HTERT RPE-1 (cell line): ENCODE results near the gene FADS6.
"Not testable (repeated sequence)": the region's sequence is repeated elsewhere in the genome, so short reads cannot be mapped to it uniquely, and the experiment has no call there.

ENCODE experiments used
- in situ Hi-C: fragments of 300-500 bp; cut with MboI; formaldehyde crosslinking; loops from 4 replicates; pipeline ENCODE4 v1.14.3; 2020; ENCODE audit warnings: low sequenced_read_pairs

Gene FADS6

GRCh38 chr17:74921026-74921681 is 27.7 kb upstream of the FADS6 start:
- in situ Hi-C loops = no loop called here

GRCh38 chr17:74920642-74921025 is 27.2 kb upstream of the FADS6 start:
- in situ Hi-C loops = no loop called here

DNA sequence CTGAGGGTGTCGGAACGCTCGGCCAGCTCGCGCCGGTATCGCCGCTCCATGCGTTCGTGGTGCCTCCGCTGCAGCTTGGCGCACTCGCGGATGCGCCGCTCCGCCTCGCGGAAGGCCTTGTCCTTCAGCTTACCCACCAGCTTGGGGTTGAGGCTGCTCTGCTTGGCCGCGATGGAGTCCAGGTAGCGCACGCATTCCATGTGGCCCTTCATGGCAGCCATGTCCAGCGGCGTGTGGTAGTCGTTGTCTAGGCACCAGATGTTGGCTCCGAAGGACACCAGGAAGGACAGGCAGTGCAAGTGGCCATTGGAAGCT is 26.8 kb upstream of the FADS6 start:
- in situ Hi-C loops = no loop called here

DNA sequence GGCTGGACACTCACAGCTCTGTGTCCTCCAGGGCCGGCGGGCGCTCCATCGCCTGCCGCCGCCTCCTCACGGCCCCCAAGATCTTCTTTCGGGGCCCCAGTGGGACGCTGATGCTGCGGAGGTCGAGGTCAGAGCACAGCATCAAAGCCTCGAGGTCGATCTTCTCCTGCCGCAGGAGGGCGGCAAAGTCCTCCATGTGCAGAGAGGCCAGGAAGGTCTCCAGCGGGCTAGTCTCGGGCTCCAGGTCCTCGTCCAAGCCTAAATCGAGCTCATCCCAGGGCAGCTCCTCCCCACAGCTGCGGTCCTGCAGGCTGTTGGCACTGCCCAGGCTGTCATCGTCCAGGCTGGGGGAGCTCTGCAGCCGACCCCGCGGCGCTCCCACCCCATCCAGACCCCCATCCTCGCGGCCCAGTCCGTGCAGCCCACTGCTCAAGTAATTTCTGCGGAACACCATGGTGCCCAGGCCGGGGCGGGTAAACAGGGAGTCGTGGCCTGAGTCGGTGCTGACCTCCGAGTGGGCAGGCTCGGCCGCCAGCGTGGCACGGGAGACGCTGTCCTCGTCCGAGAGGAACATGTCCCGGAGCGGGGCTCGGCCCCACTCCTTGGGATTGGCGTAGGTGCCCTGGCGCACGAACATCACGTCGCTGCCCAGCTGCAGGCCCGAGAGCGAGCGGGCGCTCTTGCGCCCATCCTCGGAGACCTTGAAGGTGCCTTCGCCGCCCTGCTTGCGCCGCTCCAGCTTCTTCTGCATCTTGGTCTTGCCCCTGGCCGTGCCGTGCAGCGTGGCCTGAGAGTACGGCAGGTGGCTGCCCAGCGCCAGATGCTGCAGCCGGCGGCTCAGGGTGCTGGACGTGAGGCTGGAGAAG is 26.2 kb upstream of the FADS6 start:
- in situ Hi-C loops = no loop called here

- in situ Hi-C loops = no loop called here
These were observed 25.5 kb upstream of the FADS6 start for GRCh38 chr17:74918906-74919305.

DNA sequence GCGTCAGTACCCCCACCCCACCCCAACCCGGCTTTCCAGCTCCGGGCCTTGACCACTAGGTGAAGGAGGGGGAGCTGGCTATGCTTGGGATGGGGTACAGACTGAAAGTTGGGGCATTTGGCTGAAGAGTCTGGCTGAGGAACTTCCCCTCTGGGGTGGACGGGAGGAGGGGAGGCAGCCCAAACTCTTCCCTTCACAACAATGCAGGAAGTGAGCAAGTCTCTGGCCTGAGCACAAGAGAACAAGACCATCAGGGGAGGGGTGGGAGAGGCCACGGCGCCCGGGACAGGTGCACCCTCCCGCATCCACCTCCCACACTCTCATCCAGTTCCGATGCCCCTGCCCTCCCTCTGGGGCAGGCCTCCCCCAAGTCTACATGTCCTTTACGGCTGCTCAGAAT is 24.0 kb upstream of the FADS6 start:
- in situ Hi-C loops = no loop called here

GRCh38 chr17:74916851-74917199 is 23.4 kb upstream of the FADS6 start:
- in situ Hi-C loops = no loop called here

GRCh38 chr17:74916136-74916850 is 22.9 kb upstream of the FADS6 start:
- in situ Hi-C loops = no loop called here

- in situ Hi-C loops = not testable (repeated sequence)
These were observed 18.0 kb upstream of the FADS6 start for GRCh38 chr17:74911423-74911822.

- in situ Hi-C loops = not testable (repeated sequence)
These were observed 15.7 kb upstream of the FADS6 start for GRCh38 chr17:74909097-74909496.

DNA sequence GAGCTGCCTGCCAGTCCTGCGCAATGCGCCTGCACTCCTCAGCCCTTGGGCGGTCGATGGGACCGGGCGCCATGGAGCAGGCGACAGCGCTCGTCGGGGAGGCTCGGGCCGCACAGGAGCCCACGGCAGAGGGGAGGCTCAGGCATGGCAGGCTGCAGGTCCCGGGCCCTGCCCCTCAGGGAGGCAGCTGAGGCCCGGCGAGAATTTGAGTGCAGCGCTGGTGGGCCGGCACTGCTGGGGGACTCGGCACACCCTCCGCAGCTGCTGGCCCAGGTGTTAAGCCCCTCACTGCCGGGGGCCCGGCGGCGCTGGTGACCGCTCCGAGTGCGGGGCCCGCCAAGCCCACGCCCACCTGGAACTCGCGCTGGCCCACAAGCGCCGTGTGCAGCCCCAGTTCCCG is 13.6 kb upstream of the FADS6 start:
- in situ Hi-C loops = no loop called here

DNA sequence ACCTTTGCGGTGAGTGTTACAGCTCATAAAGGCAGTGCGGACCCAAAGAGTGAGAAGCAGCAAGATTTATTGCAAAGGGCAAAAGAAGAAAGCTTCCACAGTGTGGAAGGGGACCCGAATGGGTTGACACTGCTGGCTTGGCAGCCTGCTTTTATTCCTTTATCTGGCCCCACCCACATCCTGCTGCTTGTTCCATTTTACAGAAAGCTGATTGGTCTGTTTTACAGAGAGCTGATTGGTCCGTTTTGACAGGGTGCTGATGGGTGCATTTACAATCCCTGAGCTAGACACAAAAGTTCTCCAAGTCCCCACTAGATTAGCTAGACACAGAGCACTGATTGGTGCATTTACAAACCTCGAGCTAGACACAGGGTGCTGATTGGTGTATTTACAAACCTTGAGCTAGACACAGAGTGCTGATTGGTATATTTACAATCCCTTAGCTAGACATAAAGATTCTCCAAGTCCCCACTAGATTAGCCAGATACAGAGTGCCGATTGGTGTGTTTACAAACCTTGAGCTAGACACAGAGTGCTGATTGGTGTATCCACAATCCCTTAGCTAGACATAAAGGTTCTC is 12.9 kb upstream of the FADS6 start:
- in situ Hi-C loops = not testable (repeated sequence)

DNA sequence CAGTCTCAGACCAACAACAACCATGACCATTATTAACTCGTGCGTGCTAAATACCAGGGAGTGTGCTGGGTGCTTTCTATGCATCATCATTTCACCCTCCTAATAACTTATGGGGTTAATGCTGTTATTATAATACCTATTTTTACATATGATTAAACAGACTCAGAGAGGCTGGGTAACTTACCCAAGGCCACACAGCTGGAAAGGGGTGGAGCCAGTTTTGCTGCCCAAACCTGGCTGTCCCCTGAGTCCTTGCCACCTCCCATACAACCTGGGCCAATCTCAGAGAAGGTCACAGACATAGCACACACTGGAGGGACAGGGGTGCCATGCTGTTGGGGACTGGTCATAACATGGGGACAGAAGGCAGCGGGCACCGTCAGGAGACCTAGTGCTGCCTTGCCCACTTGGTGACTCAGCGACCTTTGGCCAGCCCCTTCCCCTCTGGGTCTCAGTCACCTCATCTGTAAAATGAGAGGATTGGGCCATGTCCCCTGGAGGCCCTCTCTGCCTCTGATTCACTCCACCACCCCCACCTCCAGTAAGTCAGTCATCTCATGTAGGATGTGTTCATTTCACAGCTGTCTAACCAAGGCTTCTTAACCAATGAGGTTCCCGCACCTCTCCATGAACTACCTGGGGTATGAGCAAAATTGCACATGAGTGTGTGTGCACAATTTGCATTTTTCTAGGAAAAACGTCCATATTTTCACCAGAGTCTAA is 11.4 kb upstream of the FADS6 start:
- in situ Hi-C loops = no loop called here

- in situ Hi-C loops = no loop called here
These were observed 10.2 kb upstream of the FADS6 start for GRCh38 chr17:74903671-74904070.

DNA sequence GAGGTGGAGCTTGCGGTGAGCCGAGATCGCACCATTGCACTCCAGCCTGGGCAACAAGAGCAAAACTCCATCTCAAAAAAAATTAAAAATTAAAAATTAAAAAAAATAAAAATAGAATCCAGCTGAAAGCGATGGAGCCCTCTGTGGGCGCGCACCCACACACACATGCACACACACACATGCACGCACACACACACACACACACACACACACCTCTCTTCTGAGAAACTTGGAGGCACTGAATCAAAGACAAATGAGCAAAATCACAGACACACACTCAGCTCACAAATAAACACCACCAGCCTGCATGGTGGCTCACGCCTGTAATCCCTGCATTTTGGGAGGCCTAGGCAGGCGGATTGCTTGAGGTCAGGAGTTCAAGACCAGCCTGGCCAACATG is 9.6 kb upstream of the FADS6 start:
- in situ Hi-C loops = no loop called here

- in situ Hi-C loops = no loop called here
These were observed 8.1 kb upstream of the FADS6 start for GRCh38 chr17:74901353-74902135.

- in situ Hi-C loops = no loop called here
These were observed 6.8 kb upstream of the FADS6 start for GRCh38 chr17:74900208-74900607.

- in situ Hi-C loops = no loop called here
These were observed 5.0 kb upstream of the FADS6 start for GRCh38 chr17:74898376-74898946.

GRCh38 chr17:74893936-74894671 is 671 bp upstream of the FADS6 start:
- in situ Hi-C loops = no loop called here
